Raji (cell line): Measurements from ENCODE around the gene LDLRAD3.

Experiments used
- POLR2A ChIP-seq: IDR thresholded peaks from 2 replicates; pipeline ENCODE4 v1.6.1; 2011; ENCODE audit warnings: low read depth, low read length, control low read depth; ENCODE audit not compliant: insufficient read depth

The LDLRAD3 gene

GRCh38 chr11:36098087-36098486 lies 154.2 kb downstream of the LDLRAD3 start:
- TF ChIP-seq POLR2A = no peak

GRCh38 chr11:36098853-36099375 lies 155.1 kb downstream of the LDLRAD3 start:
- TF ChIP-seq POLR2A = no peak

GRCh38 chr11:36101466-36101865 lies 157.6 kb downstream of the LDLRAD3 start:
- TF ChIP-seq POLR2A = no peak

- TF ChIP-seq POLR2A = no peak
These were observed 159.0 kb downstream of the LDLRAD3 start for GRCh38 chr11:36102868-36103267.

GRCh38 chr11:36103933-36104530 lies 160.2 kb downstream of the LDLRAD3 start:
- TF ChIP-seq POLR2A = no peak

GRCh38 chr11:36104660-36104992 lies 160.8 kb downstream of the LDLRAD3 start:
- TF ChIP-seq POLR2A = no peak

GRCh38 chr11:36105743-36106581 lies 162.1 kb downstream of the LDLRAD3 start:
- TF ChIP-seq POLR2A = no peak

GRCh38 chr11:36107547-36107946 lies 163.7 kb downstream of the LDLRAD3 start:
- TF ChIP-seq POLR2A = no peak

GRCh38 chr11:36108881-36109589 lies 165.2 kb downstream of the LDLRAD3 start:
- TF ChIP-seq POLR2A = no peak

- TF ChIP-seq POLR2A = no peak
These were observed 165.7 kb downstream of the LDLRAD3 start for GRCh38 chr11:36109590-36109849.

- no peak for TF ChIP-seq POLR2A
These were observed 166.2 kb downstream of the LDLRAD3 start for GRCh38 chr11:36109850-36110606.

GRCh38 chr11:36110668-36111410 lies 167.0 kb downstream of the LDLRAD3 start:
- TF ChIP-seq POLR2A = no peak

- no peak for TF ChIP-seq POLR2A
These were observed 170.2 kb downstream of the LDLRAD3 start for GRCh38 chr11:36114095-36114494.

- no peak for TF ChIP-seq POLR2A
These were observed 171.5 kb downstream of the LDLRAD3 start for GRCh38 chr11:36115378-36115801.

GRCh38 chr11:36116161-36116560 lies 172.3 kb downstream of the LDLRAD3 start:
- no peak for TF ChIP-seq POLR2A
